ENCODE data around the gene GTF2F2.

Gene GTF2F2

GRCh38 chr13:45122941-45123340 lies 2.6 kb downstream of the GTF2F2 start:
- DNase-seq: no peak

- DNase-seq: no peak
Observed at GRCh38 chr13:45132369-45133064, 12.2 kb downstream of the GTF2F2 start.

GRCh38 chr13:45133396-45134118 lies 13.2 kb downstream of the GTF2F2 start:
- no peak for DNase-seq

GRCh38 chr13:45136741-45137504 lies 16.6 kb downstream of the GTF2F2 start:
- no peak for DNase-seq

GRCh38 chr13:45137526-45137925 lies 17.2 kb downstream of the GTF2F2 start:
- no peak for DNase-seq

- DNase-seq: no peak
Observed at GRCh38 chr13:45138282-45138681, 18.0 kb downstream of the GTF2F2 start.

- DNase-seq: no peak
Observed at GRCh38 chr13:45141369-45141768, 21.1 kb downstream of the GTF2F2 start.

GRCh38 chr13:45142440-45143345 lies 22.4 kb downstream of the GTF2F2 start:
- no peak for DNase-seq

- no peak for DNase-seq
Observed at GRCh38 chr13:45143346-45143751, 23.0 kb downstream of the GTF2F2 start.

GRCh38 chr13:45149964-45150363 lies 29.7 kb downstream of the GTF2F2 start:
- DNase-seq: no peak

- DNase-seq: no peak
Observed at GRCh38 chr13:45156565-45157361, 36.5 kb downstream of the GTF2F2 start.

GRCh38 chr13:45162194-45162593 lies 41.9 kb downstream of the GTF2F2 start:
- DNase-seq: no peak

- DNase-seq: no peak
Observed at GRCh38 chr13:45162821-45163220, 42.5 kb downstream of the GTF2F2 start.

GRCh38 chr13:45166858-45167257 lies 46.5 kb downstream of the GTF2F2 start:
- no peak for DNase-seq

GRCh38 chr13:45167611-45168554 lies 47.6 kb downstream of the GTF2F2 start:
- DNase-seq: no peak

GRCh38 chr13:45168555-45168930 lies 48.2 kb downstream of the GTF2F2 start:
- DNase-seq: no peak

GRCh38 chr13:45174478-45174877 lies 54.2 kb downstream of the GTF2F2 start:
- no peak for DNase-seq

- DNase-seq: no peak
Observed at GRCh38 chr13:45178349-45179162, 58.2 kb downstream of the GTF2F2 start.

GRCh38 chr13:45179428-45179827 lies 59.1 kb downstream of the GTF2F2 start:
- no peak for DNase-seq

GRCh38 chr13:45180303-45180702 lies 60.0 kb downstream of the GTF2F2 start:
- DNase-seq: no peak
